Measurements from ENCODE around the gene LTK.
A peak's percentile ranks its signal among the peaks of the same experiment; 100 is the strongest.

LTK gene

DNA sequence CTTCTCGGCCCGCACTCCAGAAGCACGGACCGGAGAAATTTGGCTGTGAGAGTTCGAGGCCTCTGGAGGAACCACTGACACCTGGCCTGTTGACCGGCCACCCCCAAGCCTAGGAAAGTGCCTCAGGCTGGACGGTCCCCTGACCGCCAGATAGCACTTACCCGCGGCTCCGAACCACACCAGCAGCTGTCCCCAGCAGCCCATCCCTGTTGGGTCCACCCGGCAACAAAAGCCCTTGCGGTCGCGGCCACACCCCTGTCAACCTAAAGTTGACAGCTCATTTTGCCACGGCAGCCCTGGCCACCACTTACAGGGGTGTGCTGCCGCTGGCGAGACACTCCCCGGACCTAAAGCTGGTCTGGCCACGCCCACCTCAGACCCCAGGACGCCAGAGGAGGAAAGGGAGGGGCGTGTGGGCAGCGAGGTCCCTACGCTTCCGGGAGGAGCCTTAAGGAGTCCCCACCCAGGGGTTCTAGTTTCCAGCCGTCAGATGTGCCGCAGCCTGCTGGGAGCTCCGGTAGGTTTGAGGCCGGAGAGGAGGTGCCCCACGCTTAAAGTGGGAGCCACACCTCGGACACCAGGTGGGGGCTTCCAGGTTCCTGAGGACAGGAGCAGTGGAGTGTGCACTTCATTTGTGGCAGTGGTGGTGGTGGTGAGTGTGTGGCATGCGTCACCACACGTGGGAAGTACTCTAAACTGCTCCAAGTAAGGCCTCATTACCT lies at the start of gene LTK:
Gene LTK, minus strand, starts transcription at position 322 of the 722 bp plus-strand sequence. Its CDS starts 118 bp downstream, at position 204.
- H3F3A ChIP-seq (ENCODE audit: insufficient read depth, low read length) = no peaks in the 10 kb centered on the region
- H3K9ac ChIP-seq (ENCODE audit: low read length) = no peak within 1 kb of the TSS
- H4K20me1 ChIP-seq (ENCODE audit: insufficient read depth, low read length) = no peaks in the 10 kb centered on the region
- no peaks in the 10 kb centered on the region for H3K9me2 ChIP-seq (replicated peaks; ENCODE audit: insufficient read depth, low read length)
- no peaks in the 10 kb centered on the region for H3K9me3 ChIP-seq (replicated peaks; ENCODE audit: insufficient read depth, low read length)
- H3K4me1 ChIP-seq (ENCODE audit: low read length) = no peaks in the 10 kb centered on the region
- H3K4me2 ChIP-seq (ENCODE audit: low read depth, low read length) = peak within 1 kb of the TSS; percentile 83
- no peak for DNase-seq
- no peaks in the 10 kb centered on the region for H3K36me3 ChIP-seq (replicated peaks; ENCODE audit: insufficient read depth, low read length)
- no peaks in the 10 kb centered on the region for H3K79me2 ChIP-seq (ENCODE audit: low read length)
- TF ChIP-seq EZH2phosphoT487 (IDR thresholded peaks at IDR 0.05; ENCODE audit: low read length) = no peak
- TF ChIP-seq, protein P1, sequence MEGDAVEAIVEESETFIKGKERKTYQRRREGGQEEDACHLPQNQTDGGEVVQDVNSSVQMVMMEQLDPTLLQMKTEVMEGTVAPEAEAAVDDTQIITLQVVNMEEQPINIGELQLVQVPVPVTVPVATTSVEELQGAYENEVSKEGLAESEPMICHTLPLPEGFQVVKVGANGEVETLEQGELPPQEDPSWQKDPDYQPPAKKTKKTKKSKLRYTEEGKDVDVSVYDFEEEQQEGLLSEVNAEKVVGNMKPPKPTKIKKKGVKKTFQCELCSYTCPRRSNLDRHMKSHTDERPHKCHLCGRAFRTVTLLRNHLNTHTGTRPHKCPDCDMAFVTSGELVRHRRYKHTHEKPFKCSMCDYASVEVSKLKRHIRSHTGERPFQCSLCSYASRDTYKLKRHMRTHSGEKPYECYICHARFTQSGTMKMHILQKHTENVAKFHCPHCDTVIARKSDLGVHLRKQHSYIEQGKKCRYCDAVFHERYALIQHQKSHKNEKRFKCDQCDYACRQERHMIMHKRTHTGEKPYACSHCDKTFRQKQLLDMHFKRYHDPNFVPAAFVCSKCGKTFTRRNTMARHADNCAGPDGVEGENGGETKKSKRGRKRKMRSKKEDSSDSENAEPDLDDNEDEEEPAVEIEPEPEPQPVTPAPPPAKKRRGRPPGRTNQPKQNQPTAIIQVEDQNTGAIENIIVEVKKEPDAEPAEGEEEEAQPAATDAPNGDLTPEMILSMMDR (IDR thresholded peaks at IDR 0.05; ENCODE audit: low read length) = no peak
- peaks cover 12% of the 10 kb centered on the region for H3K27me3 ChIP-seq (replicated peaks; ENCODE audit: insufficient read depth, low read length)
- H3K27ac ChIP-seq (ENCODE audit: low read length) = no peak within 1 kb of the TSS
- H3K4me3 ChIP-seq (ENCODE audit: low read length) = peak within 1 kb of the TSS; percentile 36
- H2AFZ ChIP-seq (ENCODE audit: low read length) = no peak within 1 kb of the TSS

DNA sequence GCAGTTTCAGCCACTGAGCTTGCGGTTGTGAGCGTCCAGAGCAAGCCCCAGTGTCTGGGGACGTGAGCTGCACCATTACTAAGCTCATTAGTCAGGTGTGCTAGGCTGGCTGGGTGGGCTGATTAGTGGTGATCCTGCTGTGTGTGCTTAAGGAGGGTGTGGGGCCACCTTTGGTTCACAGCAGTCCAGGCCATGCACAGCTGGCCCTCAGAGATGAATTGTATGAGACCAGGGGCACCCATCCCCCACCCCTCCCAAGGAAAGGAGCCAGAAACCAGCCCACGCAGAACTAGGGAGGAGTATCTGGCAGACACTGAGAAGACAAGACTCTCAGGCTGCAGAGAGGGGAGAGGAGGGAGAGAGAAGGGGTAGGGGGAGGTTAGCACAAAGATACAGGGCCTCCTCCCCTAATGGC lies 49.2 kb upstream of the LTK start:
- Histone ChIP-seq H3K4me1 (ENCODE audit: low read length) (peaks cover 7% of the 10 kb centered on the region), H3K9me3 (replicated peaks; ENCODE audit: insufficient read depth, low read length) (no peaks in the 10 kb centered on the region), H3K9me2 (replicated peaks; ENCODE audit: insufficient read depth, low read length) (no peaks in the 10 kb centered on the region), H3K9ac (ENCODE audit: low read length) (no peak overlapping the region), H2AFZ (ENCODE audit: low read length) (no peak overlapping the region), H4K20me1 (ENCODE audit: insufficient read depth, low read length) (no peaks in the 10 kb centered on the region), H3K36me3 (replicated peaks; ENCODE audit: insufficient read depth, low read length) (no peaks in the 10 kb centered on the region), H3F3A (ENCODE audit: insufficient read depth, low read length) (peaks cover 8% of the 10 kb centered on the region), H3K27ac (ENCODE audit: low read length) (no peak overlapping the region), H3K27me3 (replicated peaks; ENCODE audit: insufficient read depth, low read length) (no peaks in the 10 kb centered on the region), H3K4me3 (ENCODE audit: low read length) (no peak overlapping the region), H3K4me2 (ENCODE audit: low read depth, low read length) (no peak overlapping the region), H3K79me2 (ENCODE audit: low read length) (peaks cover 5% of the 10 kb centered on the region; the same call in 1 of the 2 replicates)
- TF ChIP-seq EZH2phosphoT487 (IDR thresholded peaks at IDR 0.05; ENCODE audit: low read length) (no peak), EZH2 (optimal IDR thresholded peaks at IDR 0.05; ENCODE audit: low read depth, low read length) (no peak)
- TF ChIP-seq, protein P1 (IDR thresholded peaks at IDR 0.05; ENCODE audit: low read length) = no peak
- DNase-seq = no peak

DNA sequence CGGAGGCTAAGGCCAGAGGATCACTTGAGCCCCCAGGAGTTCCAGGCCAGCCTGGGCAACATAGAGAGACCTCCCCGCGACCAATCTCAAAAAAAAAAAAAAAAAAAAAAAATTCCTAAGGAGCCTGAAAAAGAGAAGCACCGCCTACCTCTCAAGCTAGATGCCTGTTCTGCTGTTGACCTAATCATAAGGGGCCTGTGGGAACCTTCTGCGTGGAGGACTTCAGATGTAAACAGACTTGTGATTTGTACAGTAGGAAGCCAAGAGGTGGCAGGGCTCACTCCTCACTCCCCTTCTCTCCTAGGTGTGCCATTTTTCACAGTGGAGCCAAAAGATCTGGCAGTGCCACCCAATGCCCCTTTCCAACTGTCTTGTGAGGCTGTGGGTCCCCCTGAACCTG lies 48.6 kb upstream of the LTK start:
- peaks cover 5% of the 10 kb centered on the region; the same call in 1 of the 2 replicates for H3K79me2 ChIP-seq (ENCODE audit: low read length)
- H3K27ac ChIP-seq (ENCODE audit: low read length) = no peak overlapping the region
- no peak overlapping the region for H2AFZ ChIP-seq (ENCODE audit: low read length)
- H3K4me3 ChIP-seq (ENCODE audit: low read length) = no peak overlapping the region
- no peak overlapping the region for H3K9ac ChIP-seq (ENCODE audit: low read length)
- no peaks in the 10 kb centered on the region for H3K9me3 ChIP-seq (replicated peaks; ENCODE audit: insufficient read depth, low read length)
- no peaks in the 10 kb centered on the region for H3K36me3 ChIP-seq (replicated peaks; ENCODE audit: insufficient read depth, low read length)
- H3K4me1 ChIP-seq (ENCODE audit: low read length) = peaks cover 9% of the 10 kb centered on the region
- no peaks in the 10 kb centered on the region for H4K20me1 ChIP-seq (ENCODE audit: insufficient read depth, low read length)
- H3F3A ChIP-seq (ENCODE audit: insufficient read depth, low read length) = peaks cover 9% of the 10 kb centered on the region
- H3K4me2 ChIP-seq (ENCODE audit: low read depth, low read length) = no peak overlapping the region
- H3K27me3 ChIP-seq (replicated peaks; ENCODE audit: insufficient read depth, low read length) = no peaks in the 10 kb centered on the region
- DNase-seq = no peak
- H3K9me2 ChIP-seq (replicated peaks; ENCODE audit: insufficient read depth, low read length) = no peaks in the 10 kb centered on the region
- no peak for TF ChIP-seq EZH2 (optimal IDR thresholded peaks at IDR 0.05; ENCODE audit: low read depth, low read length)
- TF ChIP-seq, protein P1 (IDR thresholded peaks at IDR 0.05; ENCODE audit: low read length) = no peak
- no peak for TF ChIP-seq EZH2phosphoT487 (IDR thresholded peaks at IDR 0.05; ENCODE audit: low read length)

Data from MM.1S (cell line).